Ectodermal cell (in vitro differentiated cells): ENCODE results near the gene PLCB3.

ENCODE experiments used
- H3K27ac ChIP-seq: 2 replicates; pipeline ENCODE4 v1.7.0; 2013; ENCODE audit warnings: mild to moderate bottlenecking, low read depth, low read length; ENCODE audit not compliant: insufficient read depth, poor library complexity, severe bottlenecking
- H3K27me3 ChIP-seq: 2 replicates; pipeline ENCODE4 v1.7.0; 2013; ENCODE audit warnings: mild to moderate bottlenecking, low read length; ENCODE audit not compliant: insufficient read depth, control insufficient read depth, poor library complexity, severe bottlenecking
- H3K36me3 ChIP-seq: one replicate; pipeline ENCODE4 v1.7.0; 2013; ENCODE audit warnings: low read length; ENCODE audit not compliant: control insufficient read depth, insufficient read depth
- H3K4me1 ChIP-seq: one replicate; pipeline ENCODE4 v1.7.0; 2013; ENCODE audit warnings: low read length; ENCODE audit not compliant: control insufficient read depth, insufficient read depth
- H3K4me3 ChIP-seq: 2 replicates; pipeline ENCODE4 v1.7.0; 2013; ENCODE audit warnings: low read depth, low read length, control low read depth; ENCODE audit not compliant: insufficient read depth
- H3K9me3 ChIP-seq: 2 replicates; pipeline ENCODE4 v1.7.0; 2013; ENCODE audit warnings: mild to moderate bottlenecking, low read length, moderate library complexity; ENCODE audit not compliant: control insufficient read depth
- WGBS, 2 experiments: methylation state at CpG; one replicate each; pipeline ENCODE4 v1.1.7; 2013; ENCODE audit warnings: missing lambda C conversion rate in 2 of 2; 5-methylcytosine and 5-hydroxymethylcytosine counted together

PLCB3 gene

GRCh38 chr11:64251753-64252002 is 348 bp downstream of the PLCB3 start:
- H3K27me3 ChIP-seq, result peaks cover 10% of the 10 kb centered on the region
- peaks cover 15% of the 10 kb centered on the region for H3K4me1 ChIP-seq
- H3K27ac ChIP-seq, result no peak overlapping the region
- 0 to 1% methylated on average over 18 of the region's 18 CpGs for WGBS, 2 experiments
- H3K4me3 ChIP-seq, result peak overlapping the region; percentile 70
- no peaks in the 10 kb centered on the region for H3K9me3 ChIP-seq
- H3K36me3 ChIP-seq, result no peaks in the 10 kb centered on the region

DNA sequence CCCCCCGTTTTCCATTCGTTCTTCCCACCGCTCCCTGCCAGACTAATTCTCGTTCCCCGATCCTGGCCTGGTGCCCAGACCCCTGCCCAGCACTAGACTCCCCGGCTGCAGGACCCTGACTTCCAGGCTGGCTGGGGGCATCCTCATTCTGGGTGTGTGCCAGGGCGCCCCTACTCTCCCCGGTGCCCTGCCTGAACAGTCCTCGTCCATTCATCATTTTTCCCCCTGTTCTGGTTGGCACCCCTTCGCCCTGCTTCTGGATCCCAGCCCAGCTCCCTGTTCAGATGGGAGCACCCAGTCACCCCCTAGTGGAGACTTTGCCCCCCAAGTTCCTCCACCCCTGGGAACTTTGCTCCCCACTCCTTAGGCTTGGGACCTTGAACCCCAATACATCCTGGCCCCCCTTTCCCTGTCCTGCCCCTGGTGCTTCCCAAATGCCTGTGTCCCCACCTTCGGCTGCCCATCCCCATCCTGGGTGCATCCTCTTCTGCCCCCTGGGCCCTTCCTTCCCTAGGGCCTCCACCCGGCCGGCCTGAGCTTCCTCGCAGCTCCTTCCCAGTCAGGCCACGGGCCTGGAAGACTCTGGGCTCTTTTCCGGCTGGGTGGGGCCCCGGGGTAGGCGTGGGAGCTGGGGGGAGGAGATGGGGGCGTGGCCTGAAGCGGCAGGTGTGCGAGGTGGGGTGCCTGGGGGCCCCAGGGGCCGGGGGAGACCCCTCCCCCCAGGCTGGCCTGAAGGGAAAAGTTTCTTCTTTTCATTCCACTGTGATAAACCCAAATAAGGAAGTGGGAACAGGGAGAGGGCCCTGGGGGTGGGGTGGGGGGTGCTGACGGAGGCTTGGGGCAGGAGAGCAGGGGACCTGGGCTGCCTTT is 908 bp downstream of the PLCB3 start:
- Histone ChIP-seq H3K36me3 (no peaks in the 10 kb centered on the region), H3K27me3 (peaks cover 10% of the 10 kb centered on the region), H3K4me1 (peaks cover 15% of the 10 kb centered on the region), H3K27ac (no peak overlapping the region), H3K4me3 (peak overlapping the region; percentile 70), H3K9me3 (no peaks in the 10 kb centered on the region)
- WGBS, 2 experiments, result 5 to 7% methylated on average over 23 of the region's 23 CpGs

DNA sequence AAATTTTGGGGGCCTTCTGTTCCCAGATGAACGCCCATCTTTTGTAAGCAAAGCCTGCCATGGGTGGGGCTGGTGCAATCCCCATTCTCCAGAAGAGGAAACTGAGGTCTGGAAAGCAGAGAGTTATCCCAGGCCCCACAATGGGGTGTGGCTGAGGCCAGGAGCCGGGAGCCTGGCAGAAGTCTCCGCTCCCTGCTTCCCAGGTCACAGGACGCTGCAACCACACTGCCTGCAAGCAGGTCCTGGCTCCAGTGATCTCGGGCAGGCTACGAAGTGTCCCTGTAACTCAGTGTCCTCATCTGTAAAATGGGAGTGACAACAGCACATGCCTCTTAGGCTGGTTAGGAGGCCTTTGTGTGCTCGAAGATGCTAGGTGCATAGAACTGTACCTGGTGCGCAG is 1.7 kb downstream of the PLCB3 start:
- 77 to 81% methylated on average over 8 of the region's 8 CpGs for WGBS, 2 experiments
- Histone ChIP-seq H3K36me3 (no peaks in the 10 kb centered on the region), H3K4me3 (peak overlapping the region; percentile 70), H3K9me3 (no peaks in the 10 kb centered on the region), H3K4me1 (peaks cover 10% of the 10 kb centered on the region), H3K27ac (no peak overlapping the region), H3K27me3 (peaks cover 5% of the 10 kb centered on the region)

GRCh38 chr11:64253481-64253880 is 2.2 kb downstream of the PLCB3 start:
- WGBS, 2 experiments, result 86 to 90% methylated on average over 5 of the region's 5 CpGs
- Histone ChIP-seq H3K4me1 (peaks cover 9% of the 10 kb centered on the region), H3K36me3 (peaks cover 3% of the 10 kb centered on the region), H3K4me3 (no peak overlapping the region), H3K27ac (no peak overlapping the region), H3K9me3 (no peaks in the 10 kb centered on the region), H3K27me3 (peaks cover 3% of the 10 kb centered on the region)

DNA sequence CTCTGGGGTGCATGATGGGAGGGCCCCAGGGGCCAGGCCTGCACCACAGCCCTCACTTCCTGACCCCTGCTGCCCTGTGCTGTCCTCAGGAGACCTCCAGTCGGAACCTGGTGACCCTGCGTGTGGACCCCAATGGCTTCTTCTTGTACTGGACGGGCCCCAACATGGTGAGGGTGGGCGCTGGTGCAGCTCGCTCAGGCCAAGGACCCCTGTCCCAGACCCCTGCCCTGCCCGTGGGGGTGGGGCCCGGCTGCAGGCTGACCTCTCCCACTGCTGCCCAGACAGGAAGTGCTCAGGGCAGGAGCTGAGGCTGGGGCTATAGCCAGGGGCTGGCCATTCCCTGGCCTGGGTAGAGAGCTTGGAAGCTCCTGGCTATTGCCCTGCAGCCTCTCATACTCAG is 3.0 kb downstream of the PLCB3 start:
- H3K36me3 ChIP-seq, result peaks cover 11% of the 10 kb centered on the region

DNA sequence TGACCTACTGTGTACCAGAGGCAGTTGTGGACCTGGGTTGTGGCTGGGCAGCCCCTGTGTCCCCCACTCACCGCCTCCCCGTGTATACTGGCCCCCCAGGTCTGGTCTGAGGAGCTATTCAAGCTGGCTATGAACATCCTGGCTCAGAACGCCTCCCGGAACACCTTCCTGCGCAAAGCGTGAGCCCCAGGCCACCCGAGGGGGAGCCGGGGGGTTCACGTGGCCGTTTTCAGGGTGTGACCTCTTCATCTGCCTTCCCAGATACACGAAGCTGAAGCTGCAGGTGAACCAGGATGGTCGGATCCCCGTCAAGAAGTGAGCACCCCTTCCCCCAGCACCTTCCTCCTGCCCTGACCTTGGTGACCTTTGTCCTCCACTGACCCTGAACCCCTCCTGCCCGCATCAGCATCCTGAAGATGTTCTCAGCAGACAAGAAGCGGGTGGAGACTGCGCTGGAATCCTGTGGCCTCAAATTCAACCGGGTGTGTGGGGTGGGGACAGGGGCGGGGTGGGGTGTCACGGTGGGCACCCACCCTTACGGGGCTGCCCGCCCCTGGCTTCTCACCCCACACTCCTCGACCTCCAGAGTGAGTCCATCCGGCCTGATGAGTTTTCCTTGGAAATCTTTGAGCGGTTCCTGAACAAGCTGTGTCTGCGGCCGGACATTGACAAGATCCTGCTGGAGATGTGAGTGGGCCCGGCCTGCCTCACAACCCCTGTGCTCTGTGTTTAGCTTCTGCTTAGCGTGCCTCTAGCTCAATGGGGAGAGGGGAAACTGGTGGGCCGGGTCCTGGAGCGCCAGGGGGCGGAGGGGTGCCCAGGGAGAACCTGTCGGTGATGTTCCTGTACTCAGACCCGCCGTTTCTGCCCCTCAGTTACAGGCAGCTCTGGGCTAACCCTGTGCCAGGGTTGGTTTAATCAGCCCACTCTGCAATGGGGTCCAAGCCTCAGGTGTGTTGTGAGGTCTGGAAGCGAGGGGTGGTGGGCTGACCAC is 4.1 kb downstream of the PLCB3 start:
- Histone ChIP-seq H3K9me3 (no peaks in the 10 kb centered on the region), H3K27me3 (peaks cover 3% of the 10 kb centered on the region), H3K4me1 (peaks cover 5% of the 10 kb centered on the region), H3K4me3 (no peak overlapping the region), H3K36me3 (peaks cover 12% of the 10 kb centered on the region), H3K27ac (no peak overlapping the region)
- 95 to 96% methylated on average over 35 of the region's 35 CpGs for WGBS, 2 experiments

More for the DNA sequence above, 3.0 kb downstream of the PLCB3 start:
- 91 to 93% methylated on average over 7 of the region's 7 CpGs for whole genome bisulfite sequencing, 2 experiments
- Histone ChIP-seq H3K4me3 (no peak overlapping the region), H3K27ac (no peak overlapping the region), H3K9me3 (no peaks in the 10 kb centered on the region), H3K27me3 (peaks cover 3% of the 10 kb centered on the region), H3K4me1 (peaks cover 9% of the 10 kb centered on the region)

DNA sequence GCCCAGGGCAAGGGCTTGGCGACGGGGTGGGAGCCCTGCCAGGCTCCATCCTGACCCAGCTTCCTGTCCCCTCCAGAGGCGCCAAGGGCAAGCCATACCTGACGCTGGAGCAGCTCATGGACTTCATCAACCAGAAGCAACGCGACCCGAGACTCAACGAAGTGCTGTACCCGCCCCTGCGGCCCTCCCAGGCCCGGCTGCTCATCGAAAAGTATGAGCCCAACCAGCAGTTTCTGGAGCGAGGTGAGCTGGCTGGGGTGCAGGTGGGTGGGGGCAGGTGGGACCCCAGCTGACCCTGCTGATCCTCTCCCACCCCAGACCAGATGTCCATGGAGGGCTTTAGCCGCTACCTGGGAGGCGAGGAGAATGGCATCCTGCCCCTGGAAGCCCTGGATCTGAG is 5.0 kb downstream of the PLCB3 start:
- Histone ChIP-seq H3K36me3 (peaks cover 12% of the 10 kb centered on the region), H3K4me1 (no peaks in the 10 kb centered on the region), H3K9me3 (no peaks in the 10 kb centered on the region), H3K4me3 (no peak overlapping the region), H3K27me3 (no peaks in the 10 kb centered on the region), H3K27ac (no peak overlapping the region)
- 95 to 97% methylated on average over 15 of the region's 15 CpGs for WGBS, 2 experiments

- 93 to 95% methylated on average over 24 of the region's 24 CpGs for WGBS, 2 experiments
- Histone ChIP-seq H3K4me3 (no peak overlapping the region), H3K4me1 (peaks cover 4% of the 10 kb centered on the region), H3K27me3 (no peaks in the 10 kb centered on the region), H3K36me3 (peaks cover 22% of the 10 kb centered on the region), H3K27ac (no peak overlapping the region), H3K9me3 (no peaks in the 10 kb centered on the region)
Observed at GRCh38 chr11:64258356-64258755, 7.0 kb downstream of the PLCB3 start.

- Histone ChIP-seq H3K9me3 (no peaks in the 10 kb centered on the region), H3K27me3 (no peaks in the 10 kb centered on the region), H3K4me1 (peaks cover 10% of the 10 kb centered on the region), H3K4me3 (no peak overlapping the region), H3K27ac (no peak overlapping the region), H3K36me3 (peaks cover 22% of the 10 kb centered on the region)
- 93 to 94% methylated on average over 32 of the region's 32 CpGs for WGBS, 2 experiments
Observed at GRCh38 chr11:64258946-64259532, 7.7 kb downstream of the PLCB3 start.
